GM23248 (cell line): ENCODE results near the gene ARF6.

Source experiments
- EZH2 ChIP-seq: fragments of 200-600 bp; sonication (generic); IDR thresholded peaks from 2 replicates; pipeline ENCODE4 v1.6.1; 2018; ENCODE audit warnings: antibody characterized with exemption, mild to moderate bottlenecking; ENCODE audit not compliant: insufficient read depth, poor library complexity, severe bottlenecking
- EZH2phosphoT487 ChIP-seq: fragments of 200-600 bp; sonication (generic); IDR thresholded peaks from 2 replicates; pipeline ENCODE4 v1.6.1; 2018; ENCODE audit warnings: antibody characterized with exemption, moderate library complexity, mild to moderate bottlenecking, low read depth; ENCODE audit not compliant: insufficient read depth

DNA sequence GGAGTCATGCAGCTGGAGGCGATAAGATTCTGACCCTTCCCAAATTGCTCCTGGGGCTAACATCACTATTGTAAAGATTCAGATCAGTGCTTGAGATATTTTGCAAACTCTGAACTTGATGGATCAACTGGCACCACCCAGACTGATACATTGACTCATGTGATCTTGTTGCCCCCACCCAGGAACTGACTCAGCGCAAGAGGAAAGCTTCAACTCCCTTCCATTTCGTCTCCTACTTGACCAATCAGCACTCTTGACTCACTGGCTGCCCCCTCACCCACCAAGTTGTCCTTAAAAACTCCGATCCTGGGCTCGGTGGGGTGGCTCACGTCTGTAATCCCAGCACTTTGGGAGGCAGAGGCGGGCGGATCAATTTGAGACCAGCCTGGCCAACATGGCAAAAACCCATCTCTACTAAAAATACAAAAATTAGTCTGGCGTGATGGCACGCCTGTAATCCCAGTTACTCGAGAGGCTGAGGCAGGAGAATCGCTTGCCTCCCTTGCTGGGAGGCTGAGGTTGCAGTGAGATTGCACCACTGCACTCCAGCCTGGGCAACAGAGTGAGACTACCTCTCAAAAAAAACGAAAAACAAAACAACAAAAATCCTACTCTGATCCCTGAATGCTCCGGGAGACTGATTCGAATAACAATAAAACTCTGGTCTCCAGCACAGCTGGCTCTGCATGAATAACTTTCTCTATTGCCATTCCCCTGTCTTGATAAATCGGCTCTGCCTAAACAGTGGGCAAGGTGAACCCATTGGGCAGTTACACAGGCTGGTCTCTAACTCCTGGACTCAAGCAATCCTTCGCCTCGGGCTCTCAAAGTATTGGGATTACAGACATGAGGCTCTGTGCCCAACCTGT, 9.8 kb upstream of the ARF6 start:
- TF ChIP-seq EZH2phosphoT487, result no peak
- TF ChIP-seq EZH2, result no peak
